GM18502 (cell line): Measurements from ENCODE around the gene BCL3.
"Not testable (repeated sequence)": the region's sequence is repeated elsewhere in the genome, so short reads cannot be mapped to it uniquely, and the experiment has no call there.

Experiments used
- ATAC-seq: cut with Tn5 transposase; IDR thresholded peaks from one replicate; pipeline ENCODE4 v1.9.1; 2021; ENCODE audit warnings: mild to moderate bottlenecking; ENCODE audit not compliant: unreplicated experiment, poor library complexity

The BCL3 gene

GRCh38 chr19:44748426-44749254 is at the start of gene BCL3:
BCL3 (plus strand) TSS chr19:44748708; CDS start chr19:44748791, 83 bp downstream.
- peak; percentile 34 for ATAC-seq

GRCh38 chr19:44700547-44700946 is 48.0 kb upstream of the BCL3 start:
- ATAC-seq = no peak

DNA sequence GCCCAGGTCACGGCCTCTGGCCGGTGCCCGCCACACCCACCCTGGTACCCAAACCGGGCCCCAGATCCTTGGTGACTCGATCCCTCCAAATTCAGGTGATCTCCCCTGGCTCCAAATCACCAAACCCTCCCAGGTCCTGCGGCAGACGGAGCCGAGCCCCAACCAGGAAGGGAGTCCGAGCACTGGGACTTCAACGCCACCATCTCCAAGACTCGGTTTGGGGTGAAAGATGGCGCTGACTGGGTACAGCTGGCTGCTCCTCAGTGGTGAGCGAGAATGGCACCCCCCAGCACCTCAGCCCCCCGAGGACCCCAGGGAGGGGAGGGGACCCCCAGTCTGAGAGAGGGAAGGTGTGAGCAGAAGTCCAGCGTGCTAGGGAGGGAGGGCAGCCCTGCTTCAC is 47.3 kb upstream of the BCL3 start:
- no peak for ATAC-seq

DNA sequence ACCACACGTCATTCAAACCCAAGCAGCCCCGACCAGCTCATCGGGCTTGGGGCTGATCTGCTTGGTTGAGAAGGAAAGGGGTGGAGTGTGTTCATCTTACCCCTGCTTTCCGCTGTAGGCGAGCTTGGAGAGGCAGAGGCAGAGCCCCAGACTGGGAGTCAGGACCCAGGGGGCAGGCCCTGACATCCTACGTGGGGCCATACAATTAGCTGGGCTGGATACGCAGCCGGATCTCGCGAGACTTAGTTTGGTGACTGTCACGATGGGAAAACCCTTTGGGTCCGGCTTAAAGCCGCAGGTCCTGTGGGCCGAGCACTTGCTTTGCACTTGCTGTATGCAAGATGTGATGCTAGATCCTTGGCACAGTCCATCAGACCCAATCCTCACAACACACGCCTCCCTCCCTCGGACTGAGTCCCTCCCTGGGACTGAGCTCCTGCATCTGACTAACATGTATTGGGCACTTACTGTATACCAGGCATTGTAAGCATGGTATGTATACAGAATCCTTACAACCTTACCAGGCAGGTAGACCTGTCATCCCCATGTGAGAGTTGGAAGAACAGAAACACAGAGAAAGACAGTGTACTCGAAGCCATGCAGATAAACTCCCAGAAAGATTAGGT is 45.8 kb upstream of the BCL3 start:
- ATAC-seq = no peak

DNA sequence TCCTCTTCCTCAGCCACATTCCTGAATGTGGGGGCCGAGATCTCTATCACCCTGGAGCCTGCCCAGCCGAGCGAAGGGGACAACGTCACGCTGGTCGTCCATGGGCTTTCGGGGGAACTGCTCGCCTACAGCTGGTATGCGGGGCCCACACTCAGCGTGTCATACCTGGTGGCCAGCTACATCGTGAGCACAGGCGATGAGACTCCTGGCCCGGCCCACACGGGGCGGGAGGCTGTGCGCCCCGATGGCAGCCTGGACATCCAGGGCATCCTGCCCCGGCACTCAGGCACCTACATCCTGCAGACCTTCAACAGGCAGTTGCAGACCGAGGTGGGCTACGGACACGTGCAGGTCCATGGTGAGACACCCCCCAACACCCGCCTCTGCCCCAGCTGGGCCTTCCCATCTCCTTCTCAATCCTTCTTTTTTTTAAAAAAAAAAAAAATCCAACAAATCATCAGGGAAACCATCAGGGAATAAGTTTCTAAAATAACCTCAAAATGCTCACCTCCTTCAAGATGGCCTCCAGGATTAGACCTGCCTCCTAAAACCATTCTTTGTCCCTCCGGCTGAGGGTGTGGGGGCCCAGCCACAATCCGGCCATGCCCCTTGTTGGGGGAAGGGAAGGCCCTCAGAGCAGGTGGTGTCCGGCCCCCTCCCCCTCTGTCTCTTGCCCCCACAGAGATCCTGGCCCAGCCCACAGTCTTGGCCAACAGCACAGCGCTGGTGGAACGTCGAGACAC is 45.0 kb upstream of the BCL3 start:
- no peak for ATAC-seq

DNA sequence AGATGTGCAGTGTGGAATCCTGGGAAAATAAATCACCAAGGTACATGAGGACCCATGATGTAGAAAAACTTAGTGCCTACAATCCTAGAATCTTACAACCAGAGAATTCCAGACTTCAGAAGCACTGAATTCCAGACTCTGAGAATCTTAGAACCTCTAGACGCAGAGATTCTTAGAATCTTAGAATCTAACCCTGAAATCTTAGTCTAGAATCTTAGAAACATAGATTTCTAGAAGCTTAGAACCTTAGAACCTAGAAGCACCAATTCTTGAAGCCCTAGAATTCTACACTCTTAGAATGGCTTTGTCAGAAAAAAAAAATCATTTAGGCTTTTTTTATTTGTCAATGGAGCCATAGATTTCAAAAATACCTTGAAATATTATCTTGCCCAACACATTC is 43.5 kb upstream of the BCL3 start:
- no peak for ATAC-seq

DNA sequence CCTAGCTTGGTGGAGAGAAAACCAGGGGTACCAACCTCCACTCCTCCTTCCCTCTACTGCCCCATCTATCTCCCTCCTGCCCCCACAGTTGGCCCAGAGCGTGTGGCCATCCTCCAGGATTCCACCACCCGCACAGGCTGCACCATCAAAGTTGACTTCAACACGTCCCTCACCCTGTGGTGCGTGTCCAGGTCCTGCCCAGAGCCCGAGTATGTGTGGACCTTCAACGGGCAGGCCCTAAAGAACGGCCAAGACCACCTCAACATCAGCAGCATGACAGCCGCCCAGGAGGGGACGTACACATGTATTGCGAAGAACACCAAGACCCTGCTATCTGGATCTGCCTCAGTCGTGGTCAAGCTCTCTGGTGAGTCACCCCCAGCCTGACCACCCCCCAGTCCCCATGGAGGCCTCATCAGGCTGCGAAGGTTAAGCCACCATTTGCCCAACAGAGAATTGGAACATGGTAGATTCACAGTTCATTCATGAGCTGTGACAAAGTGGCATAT is 43.0 kb upstream of the BCL3 start:
- ATAC-seq = no peak

GRCh38 chr19:44706506-44707236 is 41.8 kb upstream of the BCL3 start:
- ATAC-seq = no peak

DNA sequence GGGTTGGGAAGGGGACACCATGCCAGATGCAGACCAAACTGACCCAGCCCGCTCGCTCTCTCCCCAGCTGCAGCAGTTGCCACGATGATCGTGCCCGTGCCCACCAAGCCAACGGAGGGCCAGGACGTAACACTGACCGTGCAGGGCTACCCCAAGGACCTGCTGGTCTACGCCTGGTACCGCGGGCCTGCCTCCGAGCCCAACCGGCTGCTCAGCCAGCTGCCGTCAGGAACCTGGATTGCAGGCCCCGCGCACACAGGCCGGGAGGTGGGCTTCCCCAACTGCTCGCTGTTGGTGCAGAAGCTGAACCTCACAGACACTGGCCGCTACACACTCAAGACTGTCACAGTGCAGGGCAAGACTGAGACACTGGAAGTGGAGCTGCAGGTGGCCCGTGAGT is 40.7 kb upstream of the BCL3 start:
- no peak for ATAC-seq

GRCh38 chr19:44708940-44709339 is 39.6 kb upstream of the BCL3 start:
- ATAC-seq = no peak

DNA sequence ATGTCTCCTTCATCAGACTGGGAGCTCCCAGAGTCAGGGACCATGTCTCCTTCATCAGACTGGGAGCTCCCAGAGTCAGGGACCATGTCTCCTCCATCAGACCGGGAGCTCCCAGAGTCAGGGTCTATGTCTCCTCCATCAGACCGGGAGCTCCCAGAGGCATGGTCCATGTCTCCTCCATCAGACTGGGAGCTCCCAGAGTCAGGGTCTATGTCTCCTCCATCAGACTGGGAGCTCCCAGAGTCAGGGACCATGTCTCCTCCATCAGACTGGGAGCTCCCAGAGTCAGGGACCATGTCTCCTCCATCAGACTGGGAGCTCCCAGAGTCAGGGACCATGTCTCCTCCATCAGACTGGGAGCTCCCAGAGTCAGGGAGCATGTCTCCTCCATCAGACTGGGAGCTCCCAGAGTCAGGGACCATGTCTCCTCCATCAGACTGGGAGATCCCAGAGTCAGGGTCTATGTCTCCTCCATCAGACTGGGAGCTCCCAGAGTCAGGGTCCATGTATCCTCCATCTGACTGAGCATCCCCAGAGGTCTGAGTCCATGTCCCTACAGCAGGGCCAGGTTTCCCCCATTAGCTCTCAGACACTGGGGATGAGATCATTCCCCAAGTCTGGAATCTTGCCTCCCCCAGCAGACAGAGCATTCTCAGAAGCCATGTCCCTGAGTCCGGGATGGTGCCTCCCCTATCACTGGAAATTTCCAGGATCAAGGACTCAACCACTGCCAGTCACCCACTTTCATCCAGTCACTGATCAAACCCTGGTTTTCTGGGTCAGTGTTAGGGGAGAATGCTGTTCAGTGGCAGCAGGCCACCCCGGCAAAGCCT is 38.9 kb upstream of the BCL3 start:
- ATAC-seq = not testable (repeated sequence)

DNA sequence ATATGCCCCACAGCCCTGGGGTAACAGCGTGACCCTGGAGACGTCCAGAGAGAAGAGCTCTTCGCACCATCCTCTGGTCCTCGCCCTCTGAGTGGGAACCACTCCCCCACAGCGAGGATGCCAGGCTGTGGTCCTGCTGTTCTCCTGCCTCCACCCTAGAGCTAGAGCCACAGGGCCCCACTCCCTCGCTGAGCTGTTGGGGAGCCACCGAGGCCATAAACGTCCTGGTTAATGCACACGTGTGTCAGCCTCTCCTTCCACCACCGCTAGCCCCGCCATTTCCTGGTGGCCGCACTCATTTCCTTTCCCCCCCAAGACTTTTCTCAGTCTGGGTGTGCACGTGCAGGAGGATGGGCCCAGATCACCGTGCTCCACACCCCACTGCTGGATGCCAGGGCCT is 38.0 kb upstream of the BCL3 start:
- ATAC-seq = no peak

DNA sequence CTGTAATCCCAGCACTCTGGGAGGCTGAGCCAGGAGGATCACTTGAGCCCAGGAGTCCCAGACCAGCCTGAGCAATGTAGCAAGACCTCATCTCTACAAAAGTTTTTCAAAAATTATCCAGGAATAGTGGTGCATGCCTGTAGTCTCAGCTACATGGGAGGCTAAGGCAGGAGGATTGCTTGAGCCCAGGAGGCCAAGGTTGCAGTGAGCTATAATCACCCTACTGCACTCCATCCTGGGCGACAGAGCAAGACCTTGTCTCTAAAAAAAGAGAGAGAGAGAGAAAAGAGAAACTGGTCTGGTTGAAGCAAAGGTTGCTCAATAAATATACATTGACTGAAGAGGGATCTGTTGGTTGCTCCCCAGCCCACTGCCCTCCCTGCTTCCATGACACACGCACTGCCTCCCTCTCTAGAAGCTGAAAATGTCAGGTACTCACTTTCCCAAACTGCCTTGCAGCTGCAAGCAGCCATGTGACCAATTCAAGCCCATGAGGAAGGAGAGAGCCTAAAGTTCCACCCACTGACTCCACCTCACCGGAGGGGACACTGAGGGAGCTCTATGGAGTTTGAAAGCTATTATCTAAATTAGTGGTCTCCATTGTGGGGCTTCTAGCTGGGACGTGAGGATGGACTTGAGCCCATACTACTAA is 35.5 kb upstream of the BCL3 start:
- ATAC-seq = no peak

DNA sequence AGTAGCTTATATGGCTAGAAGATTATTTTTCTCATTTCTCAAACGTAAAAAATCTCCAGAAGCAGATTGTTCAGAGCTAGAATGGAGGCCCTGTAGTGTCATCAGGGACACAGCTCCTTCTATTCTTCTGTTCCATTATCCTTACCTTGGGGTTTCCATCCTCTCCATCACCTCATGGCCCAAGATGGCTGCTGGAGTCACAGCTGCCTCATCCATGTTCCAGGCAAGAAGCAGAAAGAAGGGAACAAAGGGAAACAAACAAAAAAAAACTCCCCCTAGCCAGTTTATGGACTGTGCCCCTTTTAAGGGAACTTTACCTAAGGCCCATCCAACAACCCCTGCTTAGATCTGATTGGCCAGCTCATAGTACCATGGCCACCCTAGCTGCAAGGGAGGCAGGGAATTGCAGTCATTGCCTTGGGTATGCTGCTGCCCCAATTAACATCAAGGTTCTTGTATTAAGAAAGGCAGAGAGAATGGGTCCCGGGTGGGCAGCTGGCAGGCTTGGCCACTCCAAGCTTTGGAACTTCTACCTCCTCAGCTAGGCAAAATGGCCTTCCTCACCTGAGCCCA is 33.8 kb upstream of the BCL3 start:
- ATAC-seq = no peak

DNA sequence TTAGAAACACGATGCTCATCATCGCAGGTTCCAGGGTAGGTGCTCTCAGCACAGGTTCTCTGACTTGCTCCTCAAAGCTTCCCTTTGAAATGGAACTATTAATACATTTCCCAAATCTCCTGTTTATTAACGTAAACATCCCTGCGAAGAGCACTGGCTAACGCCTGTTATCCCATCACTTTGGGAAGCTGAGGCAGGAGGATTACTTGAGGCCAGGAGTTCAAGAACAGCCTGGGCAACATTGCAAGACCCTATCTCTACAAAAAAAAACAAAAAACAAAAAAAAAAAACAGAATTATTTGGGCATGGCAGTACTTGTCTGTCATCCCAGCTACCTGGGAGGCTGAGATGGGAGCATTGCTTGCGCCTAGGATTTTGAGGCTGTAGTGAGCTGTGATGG is 30.9 kb upstream of the BCL3 start:
- ATAC-seq = no peak

DNA sequence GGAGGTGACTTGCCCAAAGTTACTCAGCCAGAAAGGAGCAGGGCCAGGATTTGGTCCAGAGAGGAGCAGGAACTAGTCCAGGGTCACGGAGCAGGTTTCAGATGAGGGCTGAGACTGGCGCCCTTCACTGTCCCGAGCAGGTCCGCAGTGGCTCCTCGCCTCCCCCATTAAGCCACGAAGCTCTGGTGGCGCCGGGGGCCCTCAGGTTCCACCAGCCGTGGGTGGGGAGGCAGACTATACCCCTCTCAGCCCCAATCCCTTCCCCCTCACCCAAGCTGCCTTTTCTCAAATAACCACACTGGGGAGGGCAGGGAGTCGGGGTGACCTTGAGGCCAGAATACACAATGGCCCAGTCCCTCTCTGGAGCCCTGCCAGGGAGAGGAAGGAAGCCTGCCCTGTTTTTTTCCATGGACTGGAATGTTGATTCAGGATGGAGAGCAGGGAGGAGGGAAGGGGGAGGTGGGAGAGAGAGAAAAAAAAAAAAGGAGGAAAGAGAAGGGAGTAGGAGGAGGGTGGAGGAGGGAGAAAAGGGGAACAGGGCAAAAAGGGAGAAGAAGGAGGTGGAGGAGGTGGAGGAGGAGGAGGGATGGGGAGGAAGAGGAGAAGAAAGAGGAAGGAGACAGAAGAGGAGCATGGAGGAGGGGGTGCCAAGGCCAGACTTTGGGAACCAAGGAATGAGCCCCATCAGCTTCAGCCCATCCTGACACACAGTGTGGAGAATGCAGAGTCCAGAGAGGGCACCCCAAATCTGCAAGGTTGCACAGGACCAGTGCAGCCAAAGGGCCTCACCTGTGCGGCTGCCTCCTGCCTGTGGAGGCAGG is 29.9 kb upstream of the BCL3 start:
- ATAC-seq = no peak

GRCh38 chr19:44719262-44719701 is 29.2 kb upstream of the BCL3 start:
- ATAC-seq = no peak

GRCh38 chr19:44720396-44720795 is 28.1 kb upstream of the BCL3 start:
- ATAC-seq = not testable (repeated sequence)
